ENCODE measurements around the gene TTC39C. TPM values are rescaled to one million over a fixed set of nuclear protein-coding genes. Genes with fewer than 3 reads are reported as not detected.

Gene TTC39C
- total RNA-seq, 1 experiment from 2014 or later, result 14.8 TPM

DNA sequence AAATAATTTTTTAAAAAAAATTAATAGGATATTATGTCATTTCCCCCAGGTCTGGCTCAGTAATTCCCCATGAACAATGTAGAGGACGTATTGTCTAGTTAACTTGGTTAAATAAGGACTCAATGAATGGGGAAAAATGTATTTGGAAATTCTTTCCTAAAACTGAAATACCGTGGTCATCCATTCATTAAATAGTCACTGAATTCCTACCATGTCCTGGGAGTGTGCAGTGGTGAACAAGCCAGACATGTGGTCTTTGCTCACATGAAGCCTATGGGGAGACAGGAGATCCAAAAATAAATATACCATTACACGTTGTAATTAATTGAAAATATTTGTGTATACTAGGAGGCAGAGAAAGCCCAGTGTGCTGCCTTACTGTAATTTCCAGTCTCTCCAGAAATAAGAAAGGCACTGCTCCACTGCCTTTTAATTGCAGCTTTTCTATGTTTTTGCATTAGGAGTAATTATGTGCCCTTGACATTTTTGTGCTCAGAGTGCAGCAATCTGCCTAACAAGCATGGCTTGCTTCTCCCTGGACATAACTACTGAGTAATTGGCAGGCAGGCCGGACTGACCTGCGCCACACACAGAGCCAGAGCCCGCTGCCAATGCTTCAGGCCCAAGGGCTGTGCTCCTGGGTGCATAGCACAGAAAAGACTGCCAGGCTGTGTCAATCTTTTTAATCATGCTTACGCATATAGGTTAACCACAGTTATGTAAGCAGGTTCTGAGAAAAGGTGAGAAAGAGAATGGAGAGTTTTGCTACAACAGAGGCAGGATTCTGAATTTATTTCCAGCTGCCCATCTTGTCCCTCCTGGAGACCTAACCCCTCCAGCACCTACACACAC, 22.2 kb upstream of the TTC39C start:
- DNase-seq (ENCODE audit: low read depth, low spot score), result no peak
- Histone ChIP-seq H3K4me1 (ENCODE audit: control insufficient read depth, insufficient read depth, low read length) (0 out of 2 replicates have a peak, but pooled peaks cover 3% of the 10 kb centered on the region), H3K36me3 (ENCODE audit: control insufficient read depth, insufficient read depth, low read length) (no peaks in the 10 kb centered on the region), H3K9me3 (ENCODE audit: control insufficient read depth, insufficient read depth, low read depth, low read length) (no peaks in the 10 kb centered on the region), H3K4me3 (ENCODE audit: low read depth in 2 of 2, low read length in 2 of 2) (no peak overlapping the region), H3K27me3 (ENCODE audit: control insufficient read depth, insufficient read depth, low read length) (peaks cover 5% of the 10 kb centered on the region), H3K27ac (ENCODE audit: low read length) (no peak overlapping the region)
- ChIA-PET POLR2A (interaction anchor here (0.6 kb wide), 1 partner anchor 268 kb away, joined by 3 read pairs; no protein-coding TSS in a partner anchor), CTCF (no interaction called here)
- in situ Hi-C loops (cut with HindIII; ENCODE audit: low pct_unique_long_range_greater_than_20kb, low sequenced_read_pairs) (no loop called here), intact Hi-C loops (cut with micrococcal nuclease; ENCODE audit: unreplicated experiment) (no loop called here)
- TF ChIP-seq TCF7L2 (IDR thresholded peaks at IDR 0.05; ENCODE audit: low read depth, low read length), result no peak
- TF ChIP-seq SIN3A (IDR thresholded peaks at IDR 0.05; ENCODE audit: borderline replicate concordance, insufficient read depth, low read depth, low read length), result no peak
- TF ChIP-seq CTCF (IDR thresholded peaks at IDR 0.05), result no peak
- TF ChIP-seq, protein P1, sequence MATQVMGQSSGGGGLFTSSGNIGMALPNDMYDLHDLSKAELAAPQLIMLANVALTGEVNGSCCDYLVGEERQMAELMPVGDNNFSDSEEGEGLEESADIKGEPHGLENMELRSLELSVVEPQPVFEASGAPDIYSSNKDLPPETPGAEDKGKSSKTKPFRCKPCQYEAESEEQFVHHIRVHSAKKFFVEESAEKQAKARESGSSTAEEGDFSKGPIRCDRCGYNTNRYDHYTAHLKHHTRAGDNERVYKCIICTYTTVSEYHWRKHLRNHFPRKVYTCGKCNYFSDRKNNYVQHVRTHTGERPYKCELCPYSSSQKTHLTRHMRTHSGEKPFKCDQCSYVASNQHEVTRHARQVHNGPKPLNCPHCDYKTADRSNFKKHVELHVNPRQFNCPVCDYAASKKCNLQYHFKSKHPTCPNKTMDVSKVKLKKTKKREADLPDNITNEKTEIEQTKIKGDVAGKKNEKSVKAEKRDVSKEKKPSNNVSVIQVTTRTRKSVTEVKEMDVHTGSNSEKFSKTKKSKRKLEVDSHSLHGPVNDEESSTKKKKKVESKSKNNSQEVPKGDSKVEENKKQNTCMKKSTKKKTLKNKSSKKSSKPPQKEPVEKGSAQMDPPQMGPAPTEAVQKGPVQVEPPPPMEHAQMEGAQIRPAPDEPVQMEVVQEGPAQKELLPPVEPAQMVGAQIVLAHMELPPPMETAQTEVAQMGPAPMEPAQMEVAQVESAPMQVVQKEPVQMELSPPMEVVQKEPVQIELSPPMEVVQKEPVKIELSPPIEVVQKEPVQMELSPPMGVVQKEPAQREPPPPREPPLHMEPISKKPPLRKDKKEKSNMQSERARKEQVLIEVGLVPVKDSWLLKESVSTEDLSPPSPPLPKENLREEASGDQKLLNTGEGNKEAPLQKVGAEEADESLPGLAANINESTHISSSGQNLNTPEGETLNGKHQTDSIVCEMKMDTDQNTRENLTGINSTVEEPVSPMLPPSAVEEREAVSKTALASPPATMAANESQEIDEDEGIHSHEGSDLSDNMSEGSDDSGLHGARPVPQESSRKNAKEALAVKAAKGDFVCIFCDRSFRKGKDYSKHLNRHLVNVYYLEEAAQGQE (IDR thresholded peaks at IDR 0.05; ENCODE audit: insufficient read depth in 1 of 2, low read depth in 2 of 2, low read length in 1 of 2), result no peak
- no TSS peak for BruUV-seq (replicated peaks)
- peak; percentile 60; the same call in 1 of the 2 replicates for ATAC-seq

DNA sequence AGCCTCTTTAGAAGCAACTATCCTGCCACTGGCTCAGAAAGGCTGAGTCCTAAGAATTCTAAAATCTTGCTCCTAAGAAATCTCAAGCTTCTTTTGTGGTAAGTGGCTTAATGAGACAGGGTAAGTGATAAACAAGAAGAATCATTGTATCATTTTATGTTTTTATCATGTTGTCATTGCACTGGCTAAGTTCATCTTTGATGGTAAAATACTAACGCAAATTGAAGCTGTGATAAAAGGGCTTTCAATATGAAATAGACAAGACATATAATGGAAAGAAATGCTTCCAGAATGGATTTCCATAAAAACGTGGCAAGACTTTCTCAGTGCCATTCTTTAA, 21.6 kb upstream of the TTC39C start:
- no peak for DNase-seq (ENCODE audit: low read depth, low spot score)
- in situ Hi-C loops (cut with HindIII; ENCODE audit: low pct_unique_long_range_greater_than_20kb, low sequenced_read_pairs), result no loop called here
- Histone ChIP-seq H3K27me3 (ENCODE audit: control insufficient read depth, insufficient read depth, low read length) (peaks cover 5% of the 10 kb centered on the region), H3K9me3 (ENCODE audit: control insufficient read depth, insufficient read depth, low read depth, low read length) (no peaks in the 10 kb centered on the region), H3K36me3 (ENCODE audit: control insufficient read depth, insufficient read depth, low read length) (no peaks in the 10 kb centered on the region), H3K4me3 (ENCODE audit: low read depth in 2 of 2, low read length in 2 of 2) (no peak overlapping the region), H3K27ac (ENCODE audit: low read length) (no peak overlapping the region), H3K4me1 (ENCODE audit: control insufficient read depth, insufficient read depth, low read length) (0 out of 2 replicates have a peak, but pooled peaks cover 3% of the 10 kb centered on the region)
- intact Hi-C loops (cut with micrococcal nuclease; ENCODE audit: unreplicated experiment), result no loop called here
- ChIA-PET CTCF (no interaction called here), POLR2A (interaction anchor here (0.6 kb wide), 1 partner anchor 269 kb away, joined by 3 read pairs; no protein-coding TSS in a partner anchor)
- no peak for TF ChIP-seq TCF7L2 (IDR thresholded peaks at IDR 0.05; ENCODE audit: low read depth, low read length)
- TF ChIP-seq, protein P1 (IDR thresholded peaks at IDR 0.05; ENCODE audit: insufficient read depth in 1 of 2, low read depth in 2 of 2, low read length in 1 of 2), result no peak
- TF ChIP-seq SIN3A (IDR thresholded peaks at IDR 0.05; ENCODE audit: borderline replicate concordance, insufficient read depth, low read depth, low read length), result no peak
- TF ChIP-seq POLR2AphosphoS5 (IDR thresholded peaks at IDR 0.05; ENCODE audit: low read depth, low read length), result no peak
- TF ChIP-seq CTCF (IDR thresholded peaks at IDR 0.05), result no peak
- ATAC-seq, result no peak
- BruUV-seq (replicated peaks), result no TSS peak

Measured in Panc1 (cell line).